Right kidney (tissue), 1 donor: ENCODE data around the gene PIGBOS1.

Experiments
- DNase-seq: peaks from one replicate; pipeline ENCODE4 v3.0.0-alpha.2; 2016

PIGBOS1 gene

GRCh38 chr15:55267401-55268175 is 51.3 kb downstream of the PIGBOS1 start:
- no peak for DNase-seq
